Ectodermal cell (in vitro differentiated cells): ENCODE results near the gene TNFRSF6B.

Source experiments
- H3K27ac ChIP-seq: 2 replicates; pipeline ENCODE4 v1.7.0; 2013; ENCODE audit warnings: mild to moderate bottlenecking, low read depth, low read length; ENCODE audit not compliant: insufficient read depth, poor library complexity, severe bottlenecking
- H3K27me3 ChIP-seq: 2 replicates; pipeline ENCODE4 v1.7.0; 2013; ENCODE audit warnings: mild to moderate bottlenecking, low read length; ENCODE audit not compliant: insufficient read depth, control insufficient read depth, poor library complexity, severe bottlenecking
- H3K36me3 ChIP-seq: one replicate; pipeline ENCODE4 v1.7.0; 2013; ENCODE audit warnings: low read length; ENCODE audit not compliant: control insufficient read depth, insufficient read depth
- H3K4me1 ChIP-seq: one replicate; pipeline ENCODE4 v1.7.0; 2013; ENCODE audit warnings: low read length; ENCODE audit not compliant: control insufficient read depth, insufficient read depth
- H3K4me3 ChIP-seq: 2 replicates; pipeline ENCODE4 v1.7.0; 2013; ENCODE audit warnings: low read depth, low read length, control low read depth; ENCODE audit not compliant: insufficient read depth
- H3K9me3 ChIP-seq: 2 replicates; pipeline ENCODE4 v1.7.0; 2013; ENCODE audit warnings: mild to moderate bottlenecking, low read length, moderate library complexity; ENCODE audit not compliant: control insufficient read depth
- WGBS, 2 experiments: methylation state at CpG; one replicate each; pipeline ENCODE4 v1.1.7; 2013; ENCODE audit warnings: missing lambda C conversion rate in 2 of 2; 5-methylcytosine and 5-hydroxymethylcytosine counted together

Gene TNFRSF6B

DNA sequence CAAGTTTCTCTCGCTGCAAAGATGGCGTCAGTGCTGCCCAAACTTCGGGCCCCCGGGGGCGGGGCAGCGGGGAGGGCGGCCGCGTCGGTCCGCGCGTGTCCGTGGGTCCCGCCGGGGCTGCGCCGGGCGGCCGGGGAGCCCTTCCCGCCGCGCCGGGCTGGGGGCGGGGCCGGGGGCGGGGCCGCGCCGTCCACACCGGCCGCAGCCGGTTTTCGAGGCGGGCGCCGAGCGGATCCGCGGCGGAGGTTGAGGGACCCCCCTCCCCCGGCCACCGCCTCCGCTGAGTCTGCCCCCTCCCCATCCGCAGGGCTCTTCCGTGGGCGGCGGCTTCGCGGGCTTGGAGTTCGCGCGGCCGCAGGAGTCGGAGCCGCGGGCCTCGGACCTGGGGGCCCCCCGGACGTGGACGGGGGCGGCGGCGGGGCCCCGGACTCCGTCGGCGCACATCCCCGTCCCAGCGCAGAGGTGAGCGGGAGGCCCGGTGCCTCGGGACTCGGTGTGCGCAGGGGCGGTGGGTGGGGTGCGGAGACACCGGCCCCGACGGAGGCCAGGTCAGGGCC, 43.7 kb downstream of the TNFRSF6B start:
- Histone ChIP-seq H3K4me1 (peaks cover 30% of the 10 kb centered on the region), H3K27ac (peak overlapping the region; percentile 87), H3K36me3 (peaks cover 12% of the 10 kb centered on the region), H3K27me3 (peaks cover 17% of the 10 kb centered on the region), H3K4me3 (peak overlapping the region; percentile 77), H3K9me3 (no peaks in the 10 kb centered on the region)
- 0% methylated on average over 80 of the region's 80 CpGs for WGBS, 2 experiments

DNA sequence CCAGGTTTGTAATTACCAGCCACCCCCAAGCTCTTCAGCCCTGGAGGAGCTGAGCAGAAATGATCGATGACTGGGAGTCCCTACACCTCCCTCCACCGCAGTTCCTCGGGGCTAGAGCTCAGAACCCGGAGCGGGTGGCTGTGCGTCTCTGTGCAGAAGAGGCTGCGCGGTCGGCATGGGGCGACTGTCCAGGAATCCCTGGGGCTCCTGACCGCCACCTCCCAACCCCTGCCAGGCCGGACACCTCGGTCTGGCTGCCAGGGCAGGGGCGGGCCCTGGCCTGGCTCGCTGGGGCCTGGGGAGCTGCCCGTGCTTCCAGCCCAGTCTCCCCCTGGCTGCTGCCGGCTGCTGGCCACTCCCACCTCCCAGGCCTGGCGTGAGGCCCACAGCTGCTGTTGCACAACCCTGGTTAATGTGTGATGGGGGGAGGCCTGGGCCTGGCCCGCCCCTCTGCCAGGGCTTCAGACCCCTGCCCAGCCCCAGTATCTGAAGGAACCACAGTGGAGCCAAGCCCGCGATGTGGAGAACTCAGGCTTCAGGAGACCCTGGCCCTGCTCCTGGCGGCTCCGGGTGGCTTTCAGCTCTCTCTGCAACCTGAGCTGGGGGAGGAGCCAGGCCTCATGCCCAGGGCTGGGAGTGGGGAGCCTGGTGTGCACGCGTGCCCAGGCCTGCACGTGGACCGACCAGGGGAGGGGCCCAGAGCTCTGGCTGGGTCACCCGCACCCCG, 44.3 kb downstream of the TNFRSF6B start:
- no peaks in the 10 kb centered on the region for H3K9me3 ChIP-seq
- WGBS, 2 experiments: 3 to 4% methylated on average over 29 of the region's 29 CpGs
- peak overlapping the region; percentile 87 for H3K27ac ChIP-seq
- H3K36me3 ChIP-seq: peaks cover 11% of the 10 kb centered on the region
- H3K27me3 ChIP-seq: peaks cover 17% of the 10 kb centered on the region
- peaks cover 30% of the 10 kb centered on the region for H3K4me1 ChIP-seq
- H3K4me3 ChIP-seq: peak overlapping the region; percentile 77

DNA sequence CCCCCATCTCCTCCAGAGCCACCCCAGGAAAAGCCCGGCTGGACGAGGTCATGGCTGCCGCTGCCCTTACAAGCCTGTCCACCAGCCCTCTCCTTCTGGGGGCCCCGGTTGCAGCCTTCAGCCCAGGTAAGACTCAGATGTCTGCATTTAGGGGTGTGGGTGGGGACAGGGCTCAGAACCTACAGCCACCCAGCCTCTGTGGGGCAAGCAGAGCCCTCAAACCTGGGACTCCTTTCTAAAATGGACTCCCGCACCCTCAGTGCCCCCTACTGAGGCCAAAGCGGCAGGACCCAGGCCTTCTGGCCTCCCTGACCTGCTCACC, 44.9 kb downstream of the TNFRSF6B start:
- H3K27me3 ChIP-seq: peaks cover 17% of the 10 kb centered on the region
- H3K27ac ChIP-seq: peak overlapping the region; percentile 87
- peak overlapping the region; percentile 77 for H3K4me3 ChIP-seq
- 46 to 47% methylated on average over 6 of the region's 6 CpGs for WGBS, 2 experiments
- H3K36me3 ChIP-seq: peaks cover 9% of the 10 kb centered on the region
- H3K9me3 ChIP-seq: no peaks in the 10 kb centered on the region
- peaks cover 30% of the 10 kb centered on the region for H3K4me1 ChIP-seq

DNA sequence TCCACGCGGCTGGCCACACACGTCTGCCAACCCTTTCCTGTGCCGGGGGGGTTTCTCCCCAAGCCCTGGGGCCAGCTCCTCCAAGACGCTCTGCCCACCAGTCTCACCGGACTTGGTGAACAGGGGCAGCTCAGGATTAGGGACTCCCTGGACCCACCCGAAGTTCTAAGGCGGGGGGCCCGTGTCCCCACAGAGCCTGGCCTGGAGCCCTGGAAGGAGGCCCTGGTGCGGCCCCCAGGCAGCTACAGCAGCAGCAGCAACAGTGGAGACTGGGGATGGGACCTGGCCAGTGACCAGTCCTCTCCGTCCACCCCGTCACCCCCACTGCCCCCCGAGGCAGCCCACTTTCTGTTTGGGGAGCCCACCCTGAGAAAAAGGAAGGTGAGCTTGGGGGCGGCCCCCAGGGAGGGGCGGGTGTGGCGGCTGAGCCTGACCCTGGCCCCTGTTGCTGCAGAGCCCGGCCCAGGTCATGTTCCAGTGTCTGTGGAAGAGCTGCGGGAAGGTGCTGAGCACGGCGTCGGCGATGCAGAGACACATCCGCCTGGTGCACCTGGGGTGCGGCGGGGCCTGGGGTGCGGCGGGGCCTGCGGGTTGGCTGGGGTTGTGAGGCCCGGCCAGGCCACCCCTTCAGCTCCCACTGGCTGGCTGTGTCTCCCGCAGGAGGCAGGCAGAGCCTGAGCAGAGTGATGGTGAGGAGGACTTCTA, 45.4 kb downstream of the TNFRSF6B start:
- WGBS, 2 experiments: 91% methylated on average over 30 of the region's 30 CpGs
- Histone ChIP-seq H3K27me3 (peaks cover 13% of the 10 kb centered on the region), H3K4me1 (peaks cover 30% of the 10 kb centered on the region), H3K9me3 (no peaks in the 10 kb centered on the region), H3K4me3 (peak overlapping the region; percentile 77), H3K27ac (no peak overlapping the region), H3K36me3 (peaks cover 9% of the 10 kb centered on the region)

DNA sequence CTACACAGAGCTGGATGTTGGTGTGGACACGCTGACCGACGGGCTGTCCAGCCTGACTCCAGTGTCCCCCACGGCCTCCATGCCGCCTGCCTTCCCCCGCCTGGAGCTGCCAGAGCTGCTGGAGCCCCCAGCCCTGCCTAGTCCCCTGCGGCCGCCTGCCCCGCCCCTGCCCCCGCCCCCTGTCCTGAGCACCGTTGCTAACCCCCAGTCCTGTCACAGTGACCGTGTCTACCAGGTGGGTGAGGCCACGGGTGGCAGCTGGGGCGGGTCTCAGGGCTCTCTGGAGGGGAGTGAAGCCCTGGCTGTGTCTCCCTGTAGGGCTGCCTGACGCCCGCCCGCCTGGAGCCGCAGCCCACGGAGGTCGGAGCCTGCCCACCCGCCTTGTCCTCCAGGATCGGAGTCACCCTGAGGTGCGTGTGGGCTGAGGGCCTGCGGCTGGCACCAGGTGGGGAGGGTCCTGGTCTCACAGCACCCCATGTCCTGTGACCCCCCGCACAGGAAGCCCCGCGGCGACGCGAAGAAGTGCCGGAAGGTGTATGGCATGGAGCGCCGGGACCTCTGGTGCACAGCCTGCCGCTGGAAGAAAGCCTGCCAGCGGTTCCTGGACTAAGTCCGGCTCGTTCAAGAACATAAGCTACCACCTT, 46.1 kb downstream of the TNFRSF6B start:
- Histone ChIP-seq H3K27ac (no peak overlapping the region), H3K4me3 (no peak overlapping the region)

DNA sequence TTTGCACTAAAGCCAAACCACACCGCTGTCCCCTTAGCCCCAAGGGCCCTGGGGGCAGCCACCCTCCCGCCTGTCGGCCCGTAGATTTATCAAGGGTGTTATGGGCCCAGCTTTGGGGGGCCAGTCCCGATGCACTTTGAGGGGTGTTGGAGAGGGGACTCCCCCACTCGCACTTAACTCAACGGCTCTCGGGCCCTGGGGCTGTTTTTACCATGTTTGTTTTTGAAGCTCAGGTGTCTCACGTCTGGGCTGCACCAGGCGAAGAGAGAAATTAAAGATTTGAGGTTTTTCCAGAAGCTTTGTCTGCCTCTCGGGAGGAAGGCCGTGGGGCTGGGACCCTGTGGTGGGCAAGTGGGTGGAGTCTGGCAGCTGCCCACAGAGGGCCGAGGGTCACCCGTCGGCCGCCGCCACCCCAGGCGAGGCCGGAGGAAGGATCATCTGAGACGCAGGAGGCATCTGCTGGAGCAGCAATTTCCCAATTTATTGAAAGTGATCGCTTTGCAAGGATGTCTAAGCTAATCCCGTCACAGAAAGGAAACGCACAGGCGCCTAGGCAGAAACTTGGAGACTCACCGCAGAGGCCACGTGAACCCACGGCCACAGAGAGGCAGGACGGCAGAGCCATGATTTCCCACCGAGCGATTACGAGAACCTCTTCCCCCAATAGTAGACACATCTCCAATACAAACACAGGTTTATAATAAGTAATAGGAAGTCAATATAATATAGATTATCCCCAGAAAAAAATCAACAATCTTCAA, 46.9 kb downstream of the TNFRSF6B start:
- no peak overlapping the region for H3K4me3 ChIP-seq
- peaks cover 20% of the 10 kb centered on the region for H3K4me1 ChIP-seq
- H3K36me3 ChIP-seq: peaks cover 9% of the 10 kb centered on the region
- peaks cover 4% of the 10 kb centered on the region for H3K27me3 ChIP-seq
- no peak overlapping the region for H3K27ac ChIP-seq
- WGBS, 2 experiments: 94 to 95% methylated on average over 29 to 31 of the region's 31 CpGs
- no peaks in the 10 kb centered on the region for H3K9me3 ChIP-seq

More for the DNA sequence above, 46.1 kb downstream of the TNFRSF6B start:
- peaks cover 6% of the 10 kb centered on the region for H3K27me3 ChIP-seq
- no peaks in the 10 kb centered on the region for H3K9me3 ChIP-seq
- WGBS, 2 experiments: 93 to 95% methylated on average over 37 of the region's 37 CpGs
- H3K4me1 ChIP-seq: peaks cover 26% of the 10 kb centered on the region
- peaks cover 9% of the 10 kb centered on the region for H3K36me3 ChIP-seq

DNA sequence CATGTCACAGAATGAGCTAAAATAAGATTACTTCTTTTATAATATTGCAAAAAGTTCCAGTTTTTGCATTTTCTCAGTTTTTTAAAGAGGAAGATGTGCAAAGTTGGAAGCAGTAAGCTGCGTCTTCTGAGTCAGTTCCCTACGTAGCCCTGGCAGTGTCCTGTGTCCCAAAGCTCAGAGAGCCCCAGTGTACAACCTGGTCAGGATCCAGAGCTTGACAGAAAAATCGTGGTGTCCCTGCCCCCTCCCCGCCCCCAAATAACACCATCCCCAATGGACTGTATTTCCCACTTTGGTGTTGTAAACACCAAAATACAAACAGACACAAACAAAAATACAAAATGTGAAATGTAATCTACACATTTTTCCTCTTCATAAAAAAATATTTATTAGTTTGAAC, 47.7 kb downstream of the TNFRSF6B start:
- no peak overlapping the region for H3K4me3 ChIP-seq
- H3K36me3 ChIP-seq: peaks cover 9% of the 10 kb centered on the region
- WGBS, 2 experiments: 90% methylated on average over 4 of the region's 4 CpGs
- H3K27me3 ChIP-seq: no peaks in the 10 kb centered on the region
- H3K9me3 ChIP-seq: no peaks in the 10 kb centered on the region
- peaks cover 15% of the 10 kb centered on the region for H3K4me1 ChIP-seq
- H3K27ac ChIP-seq: no peak overlapping the region

DNA sequence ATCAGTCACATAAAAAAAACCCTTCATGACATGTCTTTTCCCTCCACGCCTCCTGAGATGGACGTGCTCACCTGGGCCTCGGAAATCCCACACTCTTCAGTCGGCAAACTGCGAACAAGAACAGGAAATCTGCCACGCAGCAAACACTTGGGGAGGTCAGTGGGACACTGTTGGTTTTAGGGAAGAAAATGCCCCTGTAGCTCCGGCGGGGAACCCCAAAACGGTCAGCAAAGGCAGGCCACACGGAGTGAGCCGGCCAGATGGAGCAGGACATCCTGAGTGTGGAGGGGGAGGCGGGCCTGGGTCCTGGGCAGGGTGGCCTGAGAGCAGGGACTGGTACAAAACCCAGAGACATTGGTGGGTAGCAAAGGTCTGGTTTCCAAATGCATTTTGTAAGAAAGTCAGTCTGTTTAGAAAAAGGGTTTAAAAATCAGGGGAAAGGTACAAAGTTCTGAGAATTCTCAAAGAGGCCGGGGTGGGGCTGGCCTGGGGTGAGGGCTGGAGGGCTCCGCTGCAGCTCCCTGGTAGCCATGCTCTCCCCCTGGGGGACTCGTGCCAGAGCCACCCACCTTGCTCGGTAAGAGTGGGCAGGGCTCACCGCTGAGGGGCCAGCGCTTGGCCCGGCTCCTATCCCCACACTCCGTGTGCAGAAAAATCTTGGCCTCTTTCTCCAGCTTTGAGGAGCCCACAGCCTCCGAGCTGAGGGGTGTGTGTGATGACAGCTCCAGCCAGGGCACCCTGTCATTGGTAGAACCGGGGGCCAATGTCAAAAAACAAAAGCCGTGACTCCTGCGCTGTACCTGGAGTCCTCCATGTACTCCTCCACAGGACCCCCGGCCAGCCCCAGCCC, 48.3 kb downstream of the TNFRSF6B start:
- Histone ChIP-seq H3K36me3 (peaks cover 9% of the 10 kb centered on the region), H3K4me3 (no peak overlapping the region), H3K9me3 (no peaks in the 10 kb centered on the region), H3K27ac (peak overlapping the region; percentile 9), H3K27me3 (no peaks in the 10 kb centered on the region), H3K4me1 (peaks cover 15% of the 10 kb centered on the region)
- WGBS, 2 experiments: 92 to 93% methylated on average over 25 of the region's 25 CpGs

DNA sequence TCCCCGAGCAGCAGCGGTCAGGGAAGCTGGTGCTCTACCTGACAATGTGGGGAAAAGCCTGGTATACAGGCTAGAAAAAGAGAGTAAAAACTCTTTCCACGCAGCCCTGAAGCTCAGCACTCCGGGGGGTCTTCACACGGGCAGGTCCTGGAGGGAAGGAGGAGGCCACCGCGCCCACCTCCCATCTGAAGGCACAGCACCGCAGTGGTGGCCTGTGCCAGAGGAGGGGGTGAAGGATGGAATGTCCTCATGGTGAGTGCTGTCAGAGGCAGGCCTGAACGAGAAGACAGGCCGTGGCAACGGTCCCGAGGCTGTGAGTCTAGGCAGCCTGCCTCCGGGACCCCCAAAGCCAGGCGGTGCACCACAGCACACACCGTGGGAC, 49.0 kb downstream of the TNFRSF6B start:
- Histone ChIP-seq H3K4me1 (peaks cover 15% of the 10 kb centered on the region), H3K9me3 (no peaks in the 10 kb centered on the region), H3K27me3 (no peaks in the 10 kb centered on the region), H3K27ac (no peak overlapping the region), H3K4me3 (no peak overlapping the region), H3K36me3 (peaks cover 9% of the 10 kb centered on the region)
- WGBS, 2 experiments: 76 to 84% methylated on average over 15 of the region's 15 CpGs
